Stomach (tissue), 4 donors: ENCODE measurements around the gene TNNC2.

Experiments
- CTCF ChIP-seq, 7 experiments: fragments of 450-650 bp in 4 of 7; fragments of 200-600 bp in 3 of 7; sonication (generic) in 3 of 7; IDR thresholded peaks; one replicate each; pipeline ENCODE4 v1.5.1; 2016 to 2019; ENCODE audit warnings: antibody characterized with exemption in 7 of 7, control low read depth in 2 of 7, mild to moderate bottlenecking in 1 of 7
- POLR2A ChIP-seq, 4 donors: fragments of 450-650 bp; IDR thresholded peaks; one replicate each; pipeline ENCODE4 v1.6.1; 2016; ENCODE audit warnings: antibody characterized with exemption in 4 of 4, control low read depth in 2 of 4, mild to moderate bottlenecking in 1 of 4, moderate library complexity in 1 of 4
- POLR2AphosphoS5 ChIP-seq, 3 donors: sonication (generic); formaldehyde crosslinking; IDR thresholded peaks; one replicate each; pipeline ENCODE4 v1.6.1; 2016; ENCODE audit warnings: antibody characterized with exemption in 3 of 3

GRCh38 chr20:45814314-45814713 lies 12.8 kb downstream of the TNNC2 start:
- no peak for TF ChIP-seq POLR2A (IDR thresholded peaks at IDR 0.05)
- no peak for TF ChIP-seq CTCF (IDR thresholded peaks at IDR 0.05)
- TF ChIP-seq POLR2AphosphoS5 (IDR thresholded peaks at IDR 0.05) = no peak
